SK-N-SH (cell line): ENCODE measurements around the gene KRTAP12-4. TPM values are rescaled to one million over a fixed set of nuclear protein-coding genes. Genes with fewer than 3 reads are reported as not detected.

ENCODE experiments used
- CTCF ChIA-PET: fragments of 300-600, 350-600 bp; formaldehyde crosslinking; extraction: SDS; loops from one replicate; lab custom pipeline; 2021; lab: Yijun Ruan, JAX
- POLR2A ChIA-PET: fragments of 350-600 bp; sonication (Branson Sonifier 250); formaldehyde crosslinking; extraction: SDS; loops from one replicate; lab custom pipeline; 2020; ENCODE audit warnings: antibody characterized with exemption, inconsistent platforms; lab: Yijun Ruan, JAX
- DNase-seq: peaks from one replicate; pipeline ENCODE4 v3.0.0; 2012
- H2AFZ ChIP-seq: fragments of 200-600 bp; sonication (generic); 2 replicates; pipeline ENCODE4 v1.8.1; 2016; ENCODE audit warnings: antibody characterized with exemption, mild to moderate bottlenecking, low read depth
- H3F3A ChIP-seq: fragments of 200-600 bp; sonication (generic); replicated peaks from 2 replicates; pipeline ENCODE3; 2016; ENCODE audit warnings: antibody characterized with exemption, mild to moderate bottlenecking; ENCODE audit not compliant: insufficient read depth
- H3K27ac ChIP-seq, 2 experiments: fragments of 200-500 bp in 1 of 2; fragments of 200-600 bp in 1 of 2; sonication (Bioruptor generic) in 1 of 2; sonication (generic), shearing (Covaris generic) in 1 of 2; 2 replicates each; pipeline versions ENCODE4 v1.5.1 to v1.6.1; 2014 to 2016; ENCODE audit warnings: low read depth in 2 of 2, inconsistent platforms in 1 of 2, low read length in 1 of 2, mild to moderate bottlenecking in 1 of 2, mixed read lengths in 1 of 2
- H3K27me3 ChIP-seq: fragments of 200-600 bp; sonication (generic), shearing (Covaris generic); 2 replicates; pipeline ENCODE4 v1.6.1; 2016; ENCODE audit warnings: mixed run types; ENCODE audit not compliant: insufficient read depth
- H3K36me3 ChIP-seq, 2 experiments: fragments of 200-500 bp in 1 of 2; fragments of 200-600 bp in 1 of 2; sonication (Bioruptor generic) in 1 of 2; sonication (generic) in 1 of 2; replicated peaks in 1 of 2; 2 replicates each; pipeline versions ENCODE3 to v1.5.1; 2014 to 2016; ENCODE audit warnings: low read length in 1 of 2, mild to moderate bottlenecking in 1 of 2; ENCODE audit not compliant: insufficient read depth in 2 of 2, control insufficient read depth in 1 of 2
- H3K4me1 ChIP-seq, 2 experiments: fragments of 200-500 bp in 1 of 2; fragments of 200-600 bp in 1 of 2; sonication (Bioruptor generic) in 1 of 2; sonication (generic), shearing (Covaris generic) in 1 of 2; 2 replicates each; pipeline versions ENCODE4 v1.5.1 to v1.6.1; 2014 to 2016; ENCODE audit warnings: low read depth in 1 of 2, low read length in 1 of 2, mixed run types in 1 of 2; ENCODE audit not compliant: insufficient read depth in 2 of 2, control insufficient read depth in 1 of 2
- H3K4me2 ChIP-seq: fragments of 200-600 bp; sonication (generic), shearing (Covaris generic); 2 replicates; pipeline ENCODE4 v1.6.1; 2017; ENCODE audit warnings: mixed run types
- H3K4me3 ChIP-seq, 2 experiments: fragments of 200-500 bp in 1 of 2; fragments of 200-600 bp in 1 of 2; sonication (Bioruptor generic) in 1 of 2; sonication (generic), shearing (Covaris generic) in 1 of 2; 2 replicates each; pipeline versions ENCODE4 v1.5.1 to v1.8.1; 2014 to 2016; ENCODE audit warnings: low read depth in 2 of 2, inconsistent platforms in 1 of 2, low read length in 1 of 2, mild to moderate bottlenecking in 1 of 2, mixed read lengths in 1 of 2, moderate library complexity in 1 of 2
- H3K79me2 ChIP-seq: fragments of 200-600 bp; sonication (generic); 2 replicates; pipeline ENCODE4 v1.8.1; 2017; ENCODE audit warnings: mild to moderate bottlenecking; ENCODE audit not compliant: insufficient read depth
- H3K9ac ChIP-seq: fragments of 200-600 bp; sonication (generic); 2 replicates; pipeline ENCODE4 v1.6.1; 2017; ENCODE audit warnings: mixed run types
- H3K9me2 ChIP-seq: fragments of 200-600 bp; sonication (generic); 2 replicates; pipeline ENCODE4 v1.6.1; 2017; ENCODE audit warnings: mixed run types
- H3K9me3 ChIP-seq: fragments of 200-600 bp; sonication (generic); 2 replicates; pipeline ENCODE4 v1.6.1; 2017; ENCODE audit warnings: mixed run types, mild to moderate bottlenecking, moderate library complexity
- H4K20me1 ChIP-seq: fragments of 200-600 bp; sonication (generic); 2 replicates; pipeline ENCODE4 v1.6.1; 2017; ENCODE audit warnings: mild to moderate bottlenecking, mixed run types; ENCODE audit not compliant: insufficient read depth
- CHD2 ChIP-seq: fragments of 150-350 bp; IDR thresholded peaks from 2 replicates; pipeline ENCODE4 v1.6.1; 2018; ENCODE audit warnings: low read length; ENCODE audit not compliant: partially characterized antibody
- ELF1 ChIP-seq: IDR thresholded peaks from 2 replicates; pipeline ENCODE4 v1.4.0; 2012
- EZH2phosphoT487 ChIP-seq: fragments of 200-600 bp; sonication (generic); IDR thresholded peaks from 2 replicates; pipeline ENCODE4 v1.6.1; 2017; ENCODE audit warnings: low read depth, mixed run types, mild to moderate bottlenecking, antibody characterized with exemption, moderate library complexity, borderline replicate concordance
- FOSL2 ChIP-seq: IDR thresholded peaks from 2 replicates; pipeline ENCODE4 v1.4.0; 2012; ENCODE audit warnings: low read depth, mild to moderate bottlenecking, moderate library complexity, borderline replicate concordance
- FOXJ3 ChIP-seq: sonication (generic); formaldehyde crosslinking; IDR thresholded peaks from 2 replicates; pipeline ENCODE4 v1.5.1; 2020; ENCODE audit warnings: mild to moderate bottlenecking, missing genetic modification reagents
- GABPA ChIP-seq: IDR thresholded peaks from 2 replicates; pipeline ENCODE4 v1.4.0; 2012; ENCODE audit warnings: low read depth, mild to moderate bottlenecking
- IRF3 ChIP-seq: fragments of 150-350 bp; IDR thresholded peaks from 2 replicates; pipeline ENCODE4 v1.6.1; 2016; ENCODE audit warnings: mild to moderate bottlenecking, low read depth, low read length
- JUND ChIP-seq: IDR thresholded peaks from 2 replicates; pipeline ENCODE4 v1.4.0; 2012
- NFIC ChIP-seq: IDR thresholded peaks from 2 replicates; pipeline ENCODE4 v1.4.0; 2012; ENCODE audit warnings: borderline replicate concordance
- NRF1 ChIP-seq: IDR thresholded peaks from 2 replicates; pipeline ENCODE4 v1.6.1; 2012; ENCODE audit warnings: low read depth, mild to moderate bottlenecking, low read length
- PBX3 ChIP-seq: IDR thresholded peaks from 2 replicates; pipeline ENCODE4; 2012
- POLR2AphosphoS5 ChIP-seq: IDR thresholded peaks from 2 replicates; pipeline ENCODE4 v1.6.1; 2012; ENCODE audit warnings: low read depth, low read length
- RAD21 ChIP-seq: IDR thresholded peaks from 2 replicates; pipeline ENCODE4 v1.6.1; 2012; ENCODE audit warnings: mild to moderate bottlenecking, low read length
- RCOR1 ChIP-seq: fragments of 150-350 bp; IDR thresholded peaks from 2 replicates; pipeline ENCODE4 v1.6.1; 2017; ENCODE audit warnings: antibody characterized with exemption, low read length
- RFX5 ChIP-seq: IDR thresholded peaks from 2 replicates; pipeline ENCODE4 v1.6.1; 2012; ENCODE audit warnings: mild to moderate bottlenecking, improper control_type of control experiment, low read length
- RXRA ChIP-seq: IDR thresholded peaks from 2 replicates; pipeline ENCODE4 v1.4.0; 2012; ENCODE audit warnings: low read depth, mild to moderate bottlenecking, borderline replicate concordance
- SIN3A ChIP-seq: IDR thresholded peaks from 2 replicates; pipeline ENCODE4 v1.6.1; 2012; ENCODE audit warnings: low read depth, mild to moderate bottlenecking, low read length, moderate library complexity, borderline replicate concordance
- TAF1 ChIP-seq: IDR thresholded peaks from 2 replicates; pipeline ENCODE4 v1.6.1; 2012; ENCODE audit warnings: low read depth, mild to moderate bottlenecking, low read length, moderate library complexity, borderline replicate concordance
- TCF12 ChIP-seq: IDR thresholded peaks from 2 replicates; pipeline ENCODE4 v1.4.0; 2012
- TEAD4 ChIP-seq: IDR thresholded peaks from 2 replicates; pipeline ENCODE4 v1.4.0; 2012; ENCODE audit warnings: mild to moderate bottlenecking, borderline replicate concordance; ENCODE audit not compliant: insufficient read depth
- USF1 ChIP-seq: IDR thresholded peaks from 2 replicates; pipeline ENCODE4 v1.4.0; 2012; ENCODE audit warnings: low read depth, borderline replicate concordance
- USF2 ChIP-seq: fragments of 150-350 bp; IDR thresholded peaks from 2 replicates; pipeline ENCODE4 v1.6.1; 2017; ENCODE audit warnings: antibody characterized with exemption, low read length, low read depth, borderline replicate concordance
- WGBS: methylation state at CpG from one replicate; pipeline ENCODE4 v1.1.6; 2017; ENCODE audit warnings: low lambda C conversion rate; 5-methylcytosine and 5-hydroxymethylcytosine counted together
- polyA plus RNA-seq, 3 experiments: library from polyadenylated mRNA; depleted of rRNA; stranded (reverse); fragments of >200 nt; gene quantifications; 2 replicates each; pipeline ENCODE4 v1.2.3, GENCODE V29; 2012

The KRTAP12-4 gene
- polyA plus RNA-seq, 1 of the 3 experiments (the other 2 are of a cell fraction) = not detected

- WGBS = 32% methylated on average over 7 of the region's 8 CpGs
- Histone ChIP-seq H3K9me3 (0 out of 2 replicates have a peak, but pooled peaks cover 18% of the 10 kb centered on the region), H3F3A (no peaks in the 10 kb centered on the region), H3K4me3 (no peak overlapping the region), H3K79me2 (no peaks in the 10 kb centered on the region), H3K27ac (no peak overlapping the region), H2AFZ (no peak overlapping the region), H3K27me3 (peaks cover 47% of the 10 kb centered on the region), H3K4me1 (no peaks in the 10 kb centered on the region; a peak in 1 of 4 replicates), H3K36me3 (no peaks in the 10 kb centered on the region)
- no peak for DNase-seq
- POLR2A ChIA-PET = no interaction called here
- CTCF ChIA-PET = interaction anchor here (0.7 kb wide), 1 partner anchor 16 kb away, joined by 3 read pairs; the partner anchor contains the start of gene TSPEAR
- TF ChIP-seq NFIC = no peak
- no peak for TF ChIP-seq USF2
- no peak for TF ChIP-seq PBX3
- no peak for TF ChIP-seq CHD2
- no peak for TF ChIP-seq SIN3A
- TF ChIP-seq ELF1 = no peak
- TF ChIP-seq JUND = no peak
- TF ChIP-seq, all 33 proteins: peak for 0
- Histone ChIP-seq H4K20me1 (no peaks in the 10 kb centered on the region), H3K9ac (no peak overlapping the region), H3K9me2 (no peaks in the 10 kb centered on the region), H3K4me2 (no peak overlapping the region)
These were observed 41.2 kb upstream of the KRTAP12-4 start for GRCh38 chr21:44695641-44696040.

- POLR2A ChIA-PET = no interaction called here
- H3K4me3 ChIP-seq = no peak overlapping the region
These were observed 40.7 kb upstream of the KRTAP12-4 start for GRCh38 chr21:44695184-44695583.

More at GRCh38 chr21:44695184-44695583, 40.7 kb upstream of the KRTAP12-4 start:
- H3K36me3 ChIP-seq = no peaks in the 10 kb centered on the region
- no peak for DNase-seq
- H4K20me1 ChIP-seq = no peaks in the 10 kb centered on the region
- no peaks in the 10 kb centered on the region for H3K9me2 ChIP-seq
- H3K79me2 ChIP-seq = no peaks in the 10 kb centered on the region
- CTCF ChIA-PET = no interaction called here
- no peaks in the 10 kb centered on the region for H3F3A ChIP-seq
- H3K4me1 ChIP-seq = no peaks in the 10 kb centered on the region; a peak in 1 of 4 replicates
- H2AFZ ChIP-seq = no peak overlapping the region
- H3K9ac ChIP-seq = no peak overlapping the region
- H3K27ac ChIP-seq = no peak overlapping the region
- TF ChIP-seq IRF3 (no peak), TCF12 (no peak), RFX5 (no peak), TAF1 (no peak), TEAD4 (no peak), RAD21 (no peak), USF1 (no peak), SIN3A (no peak), USF2 (no peak), EZH2phosphoT487 (no peak), GABPA (no peak), NRF1 (no peak), FOXJ3 (CRISPR knock-in tag) (no peak), RCOR1 (no peak), JUND (no peak), FOSL2 (no peak), CHD2 (no peak), RXRA (no peak), POLR2AphosphoS5 (no peak)
- 7% methylated on average over 7 of the region's 8 CpGs for WGBS
- 0 out of 2 replicates have a peak, but pooled peaks cover 18% of the 10 kb centered on the region for H3K9me3 ChIP-seq
- peaks cover 42% of the 10 kb centered on the region for H3K27me3 ChIP-seq
- no peak overlapping the region for H3K4me2 ChIP-seq
